HG02571 (cell line): ENCODE data around the gene FGF1.
A peak's percentile ranks its signal among the peaks of the same experiment; 100 is the strongest.

Experiments used
- ATAC-seq: cut with Tn5 transposase; IDR thresholded peaks from one replicate; pipeline ENCODE4 v1.9.1; 2021; ENCODE audit warnings: mild to moderate bottlenecking, moderate library complexity; ENCODE audit not compliant: unreplicated experiment

Gene FGF1

GRCh38 chr5:142685418-142686209 lies at the start of gene FGF1:
FGF1 (minus strand) TSS chr5:142686090; CDS start chr5:142614127, 71,963 bp downstream.
- no peak for ATAC-seq

GRCh38 chr5:142727735-142728047 lies 41.8 kb upstream of the FGF1 start:
- no peak for ATAC-seq

- no peak for ATAC-seq
Measured at GRCh38 chr5:142726188-142726731, 40.4 kb upstream of the FGF1 start.

GRCh38 chr5:142725231-142726187 lies 39.6 kb upstream of the FGF1 start:
- ATAC-seq = no peak

- no peak for ATAC-seq
Measured at GRCh38 chr5:142724821-142725220, 38.9 kb upstream of the FGF1 start.

- no peak for ATAC-seq
Measured at GRCh38 chr5:142722896-142723295, 37.0 kb upstream of the FGF1 start.

- ATAC-seq = no peak
Measured at GRCh38 chr5:142722146-142722545, 36.3 kb upstream of the FGF1 start.

- no peak for ATAC-seq
Measured at GRCh38 chr5:142720641-142721271, 34.9 kb upstream of the FGF1 start.

- no peak for ATAC-seq
Measured at GRCh38 chr5:142719836-142720370, 34.0 kb upstream of the FGF1 start.

GRCh38 chr5:142717582-142718215 lies 31.8 kb upstream of the FGF1 start:
- no peak for ATAC-seq

- ATAC-seq = peak; percentile 46
Measured at GRCh38 chr5:142716963-142717362, 31.1 kb upstream of the FGF1 start.

- no peak for ATAC-seq
Measured at GRCh38 chr5:142715291-142715690, 29.4 kb upstream of the FGF1 start.

- peak; percentile 97 for ATAC-seq
Measured at GRCh38 chr5:142713121-142713706, 27.3 kb upstream of the FGF1 start.

GRCh38 chr5:142703153-142703552 lies 17.3 kb upstream of the FGF1 start:
- no peak for ATAC-seq

GRCh38 chr5:142701673-142702311 lies 15.9 kb upstream of the FGF1 start:
- ATAC-seq = no peak

- no peak for ATAC-seq
Measured at GRCh38 chr5:142700566-142700965, 14.7 kb upstream of the FGF1 start.

- ATAC-seq = peak; percentile 61
Measured at GRCh38 chr5:142699184-142699720, 13.4 kb upstream of the FGF1 start.

- ATAC-seq = no peak
Measured at GRCh38 chr5:142698447-142699183, 12.7 kb upstream of the FGF1 start.
